ENCODE data around the gene SPTA1. TPM values are rescaled to one million over a fixed set of nuclear protein-coding genes. Genes with fewer than 3 reads are reported as not detected.

Gene SPTA1
- total and polyA plus RNA-seq, 2 of the 4 experiments (the other 2 are of a cell fraction) = not detected

DNA sequence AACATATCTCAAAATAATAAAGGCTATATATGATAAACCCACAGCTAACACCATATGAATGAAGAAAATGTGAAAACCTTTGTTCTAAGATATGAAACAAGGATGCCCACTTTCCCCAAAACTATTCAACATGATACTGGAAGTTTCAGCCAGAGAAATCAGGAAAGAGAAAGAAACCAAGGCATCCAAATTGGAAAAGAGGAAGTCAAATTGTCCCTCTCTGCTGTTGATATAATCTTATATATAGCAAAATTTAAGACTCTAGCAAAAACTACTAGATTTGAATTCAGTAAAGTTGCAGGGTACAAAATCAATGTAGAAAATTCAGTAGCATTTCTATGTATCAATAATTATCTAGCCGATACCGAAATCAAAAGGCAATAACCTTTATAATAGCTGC lies 85.8 kb downstream of the SPTA1 start:
- no peaks in the 10 kb centered on the region for H3K79me1 ChIP-seq (ENCODE audit: low read depth in 1 of 2, low read length in 2 of 2)
- H3K4me1 ChIP-seq (ENCODE audit: control insufficient read depth, insufficient read depth, low read length) = no peaks in the 10 kb centered on the region
- no TSS peak for BruUV-seq (replicated peaks)
- WGBS, 2 experiments (ENCODE audit: extremely low coverage in 2 of 2, insufficient read length in 1 of 2) = no CpG with 5 or more reads among the region's 2 CpGs
- H4K20me1 ChIP-seq (ENCODE audit: insufficient read depth, low read length) = no peaks in the 10 kb centered on the region
- no peak overlapping the region for H4K5ac ChIP-seq (ENCODE audit: low read depth, low read length)
- H3K4me2 ChIP-seq (ENCODE audit: low read depth, low read length) = no peak overlapping the region
- no peak overlapping the region for H3K9ac ChIP-seq (ENCODE audit: low read depth, low read length)
- H3K4ac ChIP-seq (ENCODE audit: low read depth, low read length) = no peak overlapping the region
- no peak overlapping the region for H3K23ac ChIP-seq (ENCODE audit: low read depth, low read length)
- in situ Hi-C loops (cut with MboI; ENCODE audit: low sequenced_read_pairs) (no loop called here), dilution Hi-C loops (cut with HindIII; ENCODE audit: low sequenced_read_pairs, unreplicated experiment) (no loop called here), intact Hi-C loops (cut with micrococcal nuclease) (no loop called here)
- no peak overlapping the region for H4K91ac ChIP-seq (ENCODE audit: insufficient read depth, low read depth, low read length)
- peaks cover 8% of the 10 kb centered on the region for H3K9me3 ChIP-seq (ENCODE audit: control insufficient read depth, insufficient read depth, low read length)
- no peak overlapping the region for H3K18ac ChIP-seq (ENCODE audit: low read depth, low read length)
- no peak overlapping the region for H2AFZ ChIP-seq (replicated peaks; ENCODE audit: low read length, poor library complexity)
- H3K4me3 ChIP-seq (ENCODE audit: insufficient read depth, low read depth, low read length) = no peak overlapping the region
- no peak overlapping the region for H4K8ac ChIP-seq (ENCODE audit: low read depth in 2 of 2, low read length in 2 of 2)
- H2BK15ac ChIP-seq (ENCODE audit: low read depth, low read length) = no peak overlapping the region
- no peak overlapping the region for H2AK9ac ChIP-seq (replicated peaks; ENCODE audit: low read depth, low read length, poor library complexity)
- H3K36me3 ChIP-seq (ENCODE audit: control insufficient read depth, insufficient read depth, low read length) = no peaks in the 10 kb centered on the region
- no peak overlapping the region for H3K14ac ChIP-seq (replicated peaks; ENCODE audit: low read depth, low read length)
- CTCF ChIA-PET = no interaction called here
- no peak overlapping the region for H2AK5ac ChIP-seq (ENCODE audit: low read depth, low read length)
- TF ChIP-seq CEBPB (IDR thresholded peaks at IDR 0.05; ENCODE audit: low read depth, low read length) = no peak
- TF ChIP-seq POLR2A (IDR thresholded peaks at IDR 0.05; ENCODE audit: low read depth, low read length) = no peak
- no peak for TF ChIP-seq CHD1 (IDR thresholded peaks at IDR 0.05; ENCODE audit: low read depth, low read length)
- no peak for TF ChIP-seq FOS (IDR thresholded peaks at IDR 0.05; ENCODE audit: low read depth, low read length)
- TF ChIP-seq, protein P1, sequence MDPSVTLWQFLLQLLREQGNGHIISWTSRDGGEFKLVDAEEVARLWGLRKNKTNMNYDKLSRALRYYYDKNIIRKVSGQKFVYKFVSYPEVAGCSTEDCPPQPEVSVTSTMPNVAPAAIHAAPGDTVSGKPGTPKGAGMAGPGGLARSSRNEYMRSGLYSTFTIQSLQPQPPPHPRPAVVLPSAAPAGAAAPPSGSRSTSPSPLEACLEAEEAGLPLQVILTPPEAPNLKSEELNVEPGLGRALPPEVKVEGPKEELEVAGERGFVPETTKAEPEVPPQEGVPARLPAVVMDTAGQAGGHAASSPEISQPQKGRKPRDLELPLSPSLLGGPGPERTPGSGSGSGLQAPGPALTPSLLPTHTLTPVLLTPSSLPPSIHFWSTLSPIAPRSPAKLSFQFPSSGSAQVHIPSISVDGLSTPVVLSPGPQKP (IDR thresholded peaks at IDR 0.05; ENCODE audit: borderline replicate concordance, low read depth, low read length) = no peak
- no peak overlapping the region for H3K56ac ChIP-seq (ENCODE audit: extremely low read depth, insufficient read depth, low read length)
- ATAC-seq (ENCODE audit: low read depth) (no peak), DNase-seq (no peak)
- no peak overlapping the region for H2BK120ac ChIP-seq (ENCODE audit: low read depth, low read length)
- POLR2A ChIA-PET (ENCODE audit: unreplicated experiment) = no interaction called here
- no peaks in the 10 kb centered on the region for H3K9me1 ChIP-seq (ENCODE audit: insufficient read depth, low read length)
- no peak overlapping the region for H2BK20ac ChIP-seq (ENCODE audit: low read depth, low read length)
- no peak overlapping the region for H3K27ac ChIP-seq (ENCODE audit: insufficient read depth, low read length)
- H3K27me3 ChIP-seq (ENCODE audit: control insufficient read depth, insufficient read depth, low read length) = no peaks in the 10 kb centered on the region
- H2BK5ac ChIP-seq (ENCODE audit: low read depth, low read length, poor library complexity, severe bottlenecking) = no peak overlapping the region

All from IMR-90 (cell line).